Left renal cortex interstitium (tissue), 4 donors: ENCODE measurements around the gene HLA-DMA. TPM values are rescaled to one million over a fixed set of nuclear protein-coding genes. Genes with fewer than 3 reads are reported as not detected.
A peak's percentile ranks its signal among the peaks of the same experiment; 100 is the strongest.
"Not testable (repeated sequence)": the region's sequence is repeated elsewhere in the genome, so short reads cannot be mapped to it uniquely, and the experiment has no call there.

ENCODE experiments used
- DNase-seq, 4 donors: peaks; one replicate each; pipeline ENCODE4 v3.0.0-alpha.2; 2013; ENCODE audit warnings: low read depth in 4 of 4, low spot score in 2 of 4, missing footprints in 1 of 4
- polyA plus RNA-seq, 4 donors: library from polyadenylated mRNA; unstranded; fragments of 120-200 nt; gene quantifications; one replicate each; pipeline ENCODE4 v1.2.1, GENCODE V29; 2013; ENCODE audit not compliant: insufficient read length in 4 of 4

The HLA-DMA gene
- polyA plus RNA-seq, 4 donors: 13.3 to 19.3 (median 16.9) TPM

DNA sequence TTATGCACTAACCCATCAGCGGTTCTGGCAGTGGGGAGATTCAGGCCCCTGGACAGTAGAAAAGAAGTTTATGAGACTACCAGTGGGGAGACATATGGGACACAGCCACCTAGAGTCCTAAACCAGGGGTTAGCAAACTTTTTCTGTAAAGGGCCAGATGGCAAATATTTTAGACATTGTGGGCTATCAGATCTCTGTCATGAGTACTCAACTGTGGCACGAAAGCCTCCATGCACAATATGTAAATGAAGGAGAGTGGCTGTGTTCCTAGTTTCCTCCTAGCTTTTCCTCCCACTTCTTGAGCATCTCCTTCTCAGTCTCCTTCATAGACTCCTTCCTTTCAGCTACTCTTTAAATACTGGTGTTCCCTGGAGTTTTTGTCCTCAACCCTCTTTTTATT, 3.3 kb upstream of the HLA-DMA start:
- DNase-seq: no peak

DNA sequence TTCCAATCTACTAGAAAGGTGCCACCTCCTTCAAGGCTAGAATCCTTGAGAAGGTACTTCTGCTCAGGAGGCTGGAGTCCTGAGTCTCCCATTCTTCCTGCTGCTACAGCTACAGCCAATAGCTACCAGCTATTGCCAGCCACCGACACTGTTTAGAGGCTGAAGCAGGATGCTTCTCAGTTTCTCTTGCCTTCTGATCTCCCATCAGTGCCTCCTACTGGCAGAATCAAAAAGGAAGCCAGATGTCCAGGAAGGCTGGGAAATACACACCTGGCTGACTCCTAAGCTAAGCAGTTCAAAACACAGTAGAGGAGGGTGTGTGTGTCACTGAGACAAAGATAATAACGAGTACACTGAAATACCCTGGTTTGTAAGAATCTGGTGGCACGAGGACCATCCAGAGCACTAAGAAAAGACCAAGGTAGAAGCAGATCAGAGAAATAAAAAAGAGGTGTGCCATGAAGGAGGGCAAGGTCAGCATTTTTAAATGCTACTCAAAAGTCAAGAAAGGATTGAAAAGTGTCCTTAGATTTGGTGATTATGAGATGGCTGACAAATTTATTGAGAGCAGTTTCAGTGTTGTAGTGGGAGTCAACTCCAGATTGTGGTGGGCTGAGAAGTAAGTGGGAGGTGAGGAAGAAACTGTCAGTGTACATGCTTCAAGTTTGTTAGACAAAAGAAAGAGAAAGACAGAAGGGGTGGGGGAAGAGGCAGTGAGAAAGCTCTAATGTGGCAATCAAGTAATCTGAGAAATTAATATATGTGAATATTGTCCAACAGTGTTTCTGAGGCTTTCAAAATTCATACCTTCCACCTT, 2.3 kb upstream of the HLA-DMA start:
- no peak for DNase-seq

DNA sequence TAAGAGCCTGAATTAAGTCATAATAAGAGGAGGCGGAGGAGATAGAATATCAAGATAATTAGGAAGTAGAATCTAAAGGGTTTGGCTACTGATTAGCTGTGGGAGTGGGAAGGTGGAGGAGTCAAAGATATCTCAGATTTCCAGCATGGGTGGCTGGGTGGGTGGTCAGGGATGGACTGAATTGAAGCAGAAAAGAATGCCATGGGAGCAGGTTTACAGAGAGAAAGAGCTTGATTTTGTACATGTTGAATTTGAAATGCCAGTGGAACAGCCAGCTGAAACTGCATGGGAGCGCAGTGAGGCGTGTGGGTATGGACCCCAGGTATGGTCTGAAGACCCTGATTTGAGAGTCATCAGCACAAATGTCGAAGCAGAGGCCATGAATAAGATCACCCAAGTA, 1.4 kb upstream of the HLA-DMA start:
- no peak for DNase-seq

DNA sequence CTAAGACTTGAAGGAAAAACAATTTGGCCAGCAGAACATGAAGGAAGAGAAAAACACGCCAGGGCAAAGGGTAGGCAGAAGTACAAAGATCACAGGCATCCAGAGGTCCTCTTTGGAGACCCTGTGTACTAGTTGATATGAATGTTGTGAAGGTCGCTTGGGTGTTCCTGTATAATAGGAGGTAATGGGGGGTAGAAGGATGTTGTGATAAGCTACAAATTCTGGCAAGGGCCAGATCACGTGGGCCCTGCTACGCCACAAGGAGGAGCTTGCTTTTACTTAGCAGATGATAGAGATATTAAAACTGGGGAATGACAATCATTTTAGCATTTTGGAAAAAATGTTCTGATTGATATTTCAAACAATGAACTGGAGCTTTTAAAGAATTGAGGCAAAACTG, 878 bp upstream of the HLA-DMA start:
- DNase-seq: no peak

DNA sequence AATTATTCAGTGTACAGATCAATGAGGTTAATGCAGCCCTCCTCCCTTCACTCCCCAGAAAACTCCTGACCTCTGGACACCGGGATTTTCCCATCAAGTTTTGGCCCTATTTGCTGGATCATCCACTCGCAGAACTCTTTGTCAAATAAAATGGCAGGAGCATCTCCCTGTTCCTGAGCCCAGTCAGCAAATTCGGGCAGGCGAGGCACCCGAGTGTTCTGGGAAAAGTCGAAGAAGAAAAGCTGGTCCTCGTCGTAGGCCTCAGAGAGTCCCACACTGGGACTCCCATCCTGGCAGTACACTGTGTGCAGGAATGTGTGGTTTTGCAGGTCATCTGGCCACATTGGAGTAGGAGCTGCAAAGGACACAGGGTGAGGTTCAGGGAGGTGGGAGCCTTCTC, 2.4 kb downstream of the HLA-DMA start:
- DNase-seq: no peak

DNA sequence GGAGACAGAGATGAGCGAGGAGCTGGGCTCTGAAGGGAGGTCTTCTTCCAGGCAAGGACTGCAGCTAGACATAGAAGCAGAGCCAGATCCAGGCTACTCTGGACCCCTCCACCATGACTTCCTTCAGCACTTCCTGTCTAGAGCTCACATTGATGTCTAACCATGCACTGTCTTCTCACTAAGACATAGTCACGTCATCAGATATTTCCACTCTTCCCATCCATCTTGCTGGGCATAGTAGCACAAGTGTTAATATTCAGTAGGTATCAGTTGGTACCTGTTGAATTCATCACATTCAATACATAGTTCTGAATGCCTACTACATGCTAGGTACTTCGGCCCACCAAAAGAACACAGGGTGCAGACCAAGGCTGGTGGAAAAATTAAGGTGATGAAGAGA, 2.9 kb downstream of the HLA-DMA start:
- no peak for DNase-seq

DNA sequence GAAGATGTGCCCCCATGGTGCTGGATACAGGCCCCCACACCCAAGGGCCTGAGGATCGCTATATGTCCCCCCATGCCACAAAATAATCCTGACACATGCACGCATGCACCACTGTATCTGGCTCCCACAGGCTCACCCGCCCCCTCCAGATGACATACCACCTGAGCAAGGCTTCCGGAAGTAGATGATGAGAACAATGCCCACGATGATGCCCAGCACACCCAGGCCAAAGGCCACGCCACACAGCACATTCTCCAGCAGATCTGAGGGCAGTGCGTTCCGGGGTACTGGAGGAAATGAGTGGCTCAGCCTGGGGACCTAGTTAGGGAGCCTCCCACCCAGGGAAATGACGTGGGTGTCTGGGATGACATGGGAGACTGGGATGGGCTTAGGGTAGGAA, 3.8 kb downstream of the HLA-DMA start:
- no peak for DNase-seq

DNA sequence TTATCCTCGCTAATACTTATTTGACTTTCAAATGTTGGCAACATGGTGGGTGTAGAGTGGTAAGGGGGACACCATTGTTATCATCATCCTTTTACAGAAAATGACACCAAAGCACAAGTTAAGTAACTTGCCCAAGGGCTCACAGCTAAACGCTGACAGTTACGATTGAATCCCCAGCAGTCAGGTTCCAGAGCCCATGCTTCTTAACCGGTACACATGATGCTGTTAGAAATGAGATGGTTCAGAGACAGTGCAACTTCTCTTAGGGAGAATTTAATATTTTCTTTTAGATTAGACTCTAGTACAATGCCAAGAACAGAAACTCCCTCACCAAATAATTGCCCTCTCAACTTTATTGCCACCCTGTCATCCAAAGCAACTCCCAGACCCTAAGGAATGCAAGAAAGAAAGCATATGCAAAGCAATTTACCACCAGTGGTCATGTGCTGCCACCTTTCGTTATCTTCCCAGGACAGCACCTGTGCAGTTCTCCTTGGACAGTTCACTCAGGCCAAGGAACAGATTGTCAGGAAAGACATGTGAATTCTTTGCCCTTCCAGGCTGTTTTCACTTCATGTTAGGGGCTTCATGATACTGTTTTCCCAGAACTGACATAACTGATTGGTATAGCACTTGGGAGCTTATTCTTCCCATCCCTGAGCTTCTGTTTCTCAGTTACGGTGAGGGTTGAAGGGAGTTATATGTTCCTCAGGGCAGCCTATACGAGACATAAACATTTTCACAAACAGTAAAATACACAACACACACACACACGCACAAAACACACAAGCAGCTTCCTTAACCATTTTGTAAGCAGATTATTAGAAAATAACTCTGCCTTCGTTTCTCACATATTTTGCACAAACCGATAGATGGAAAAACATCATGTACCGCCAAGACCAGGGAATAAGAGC, 5.1 kb downstream of the HLA-DMA start:
- no peak for DNase-seq

DNA sequence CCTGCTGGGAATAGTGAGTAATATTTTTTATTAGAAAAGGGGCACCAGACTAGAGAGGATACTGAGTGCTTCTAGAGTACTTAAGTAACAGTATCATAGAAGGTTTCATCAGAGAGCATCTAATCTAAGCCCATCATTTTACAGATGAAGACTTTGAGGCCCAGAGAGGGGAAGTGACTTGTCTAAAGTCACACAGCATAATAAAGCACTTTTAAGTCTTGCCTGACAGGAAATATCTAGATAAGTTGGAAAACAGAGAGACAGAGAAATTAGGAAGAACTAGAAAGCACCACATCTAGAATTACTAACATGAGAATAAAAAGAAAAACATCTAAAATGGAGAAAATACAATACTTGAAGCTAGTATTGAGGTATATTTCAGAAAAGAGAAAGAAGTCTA, 6.0 kb downstream of the HLA-DMA start:
- DNase-seq: no peak

DNA sequence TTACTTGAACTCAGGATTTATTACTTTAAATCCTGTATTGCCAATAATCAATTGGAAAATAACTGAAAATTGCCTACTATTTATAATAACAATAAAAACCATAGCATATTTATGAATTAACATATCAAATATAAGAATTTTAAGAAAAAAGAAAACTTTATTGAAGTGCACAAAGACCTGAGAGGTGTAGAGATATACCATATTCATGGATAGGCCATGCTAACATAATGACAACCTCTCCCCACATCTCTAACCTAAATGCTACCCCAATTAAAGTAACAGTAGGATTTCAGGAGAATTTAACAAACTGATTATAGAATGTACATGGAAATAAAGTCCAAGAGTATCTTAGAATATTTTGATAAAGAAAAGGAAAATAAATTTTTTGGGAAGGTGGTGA, 6.9 kb downstream of the HLA-DMA start:
- no peak for DNase-seq

DNA sequence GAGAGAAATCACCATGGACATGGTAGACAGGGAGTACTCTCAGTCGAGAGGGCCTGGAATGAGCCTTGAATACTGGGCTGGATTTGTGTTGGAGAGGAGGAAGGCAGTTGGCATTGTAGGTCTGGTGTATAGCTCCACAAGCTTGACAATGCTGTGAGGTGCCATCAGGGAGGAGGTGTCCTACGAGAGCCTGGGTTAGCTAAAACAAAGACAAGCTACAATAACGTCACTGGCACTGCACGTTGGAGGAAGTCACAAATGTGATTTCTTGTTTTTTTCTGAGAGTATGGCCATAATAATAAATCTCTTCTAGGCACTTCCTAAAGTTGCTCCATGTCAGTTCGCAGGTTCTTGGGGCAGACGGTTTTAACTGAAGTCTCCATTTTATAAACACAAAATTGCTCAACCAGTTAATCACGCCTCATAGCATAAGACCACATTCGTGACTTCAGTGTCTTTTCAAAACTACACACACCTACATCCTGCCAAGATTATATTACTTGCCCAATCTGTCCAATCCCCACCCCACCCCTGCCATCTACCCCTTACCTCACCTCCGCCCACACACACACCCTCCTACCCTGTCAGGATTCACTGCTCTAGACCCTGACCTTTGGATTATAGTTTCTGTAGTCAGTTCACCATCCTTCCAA, 7.7 kb downstream of the HLA-DMA start:
- no peak for DNase-seq

DNA sequence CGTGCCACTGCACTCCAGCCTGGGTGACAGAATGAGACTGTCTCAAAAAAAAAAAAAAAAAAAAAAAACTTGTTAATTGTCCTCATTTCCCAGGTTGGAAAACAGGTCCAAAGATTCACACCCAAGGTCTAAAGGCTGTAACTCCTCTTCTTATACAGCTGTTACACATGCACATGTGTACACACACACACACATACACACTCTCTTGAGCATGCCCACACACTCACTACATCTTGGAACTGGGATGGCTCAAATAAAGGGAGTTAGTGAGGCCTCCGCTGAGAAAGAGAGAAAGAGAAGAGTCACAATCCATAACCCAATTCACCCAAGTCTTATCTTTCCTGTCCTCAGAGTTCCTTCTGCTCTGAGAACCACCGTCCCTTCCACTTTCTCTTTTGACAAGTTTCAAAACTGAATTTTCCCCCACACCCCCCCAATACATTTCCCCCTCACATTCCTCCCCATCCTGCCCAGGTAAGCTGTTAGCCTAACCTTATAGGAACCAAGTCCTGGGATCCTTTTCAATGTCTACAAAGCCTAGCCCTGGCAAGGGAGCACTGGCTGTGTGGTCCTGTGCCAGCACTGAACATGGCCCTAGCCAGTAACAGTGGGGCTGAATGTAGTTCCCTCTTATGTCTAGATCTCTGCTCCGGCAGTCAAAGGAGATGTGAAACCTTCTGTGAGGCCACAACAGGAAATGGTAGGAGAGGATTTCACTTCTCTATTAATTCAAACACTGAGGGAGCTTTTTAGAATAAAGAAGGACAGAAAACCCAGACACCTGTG, 8.8 kb downstream of the HLA-DMA start:
- DNase-seq: no peak

DNA sequence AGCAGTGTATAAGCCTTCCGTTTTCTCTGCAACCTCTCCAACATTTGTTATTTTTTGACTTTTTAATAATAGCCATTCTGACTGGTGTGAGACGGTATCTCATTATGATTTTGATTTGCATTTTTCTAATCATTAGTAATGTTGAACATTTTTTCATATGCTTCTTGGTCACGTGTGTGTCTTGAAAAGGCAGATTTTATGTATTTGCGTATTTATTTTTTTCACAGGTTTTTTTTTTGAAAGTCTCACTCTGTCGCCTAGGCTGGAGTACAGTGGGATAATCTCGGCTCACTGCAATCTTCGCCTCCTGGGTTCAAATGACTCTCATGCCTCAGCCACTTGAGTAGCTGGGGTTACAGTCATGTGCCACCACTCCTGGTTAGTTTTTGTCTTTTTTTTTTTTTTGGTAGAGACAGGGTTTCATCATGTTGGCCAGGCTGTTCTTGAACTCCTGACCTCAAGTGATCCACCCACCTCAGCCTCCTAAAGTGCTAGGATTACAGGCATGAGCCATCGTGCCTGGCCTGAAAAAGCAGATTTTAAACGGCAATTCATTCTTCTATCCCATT, 10.3 kb downstream of the HLA-DMA start:
- not testable (repeated sequence) for DNase-seq

DNA sequence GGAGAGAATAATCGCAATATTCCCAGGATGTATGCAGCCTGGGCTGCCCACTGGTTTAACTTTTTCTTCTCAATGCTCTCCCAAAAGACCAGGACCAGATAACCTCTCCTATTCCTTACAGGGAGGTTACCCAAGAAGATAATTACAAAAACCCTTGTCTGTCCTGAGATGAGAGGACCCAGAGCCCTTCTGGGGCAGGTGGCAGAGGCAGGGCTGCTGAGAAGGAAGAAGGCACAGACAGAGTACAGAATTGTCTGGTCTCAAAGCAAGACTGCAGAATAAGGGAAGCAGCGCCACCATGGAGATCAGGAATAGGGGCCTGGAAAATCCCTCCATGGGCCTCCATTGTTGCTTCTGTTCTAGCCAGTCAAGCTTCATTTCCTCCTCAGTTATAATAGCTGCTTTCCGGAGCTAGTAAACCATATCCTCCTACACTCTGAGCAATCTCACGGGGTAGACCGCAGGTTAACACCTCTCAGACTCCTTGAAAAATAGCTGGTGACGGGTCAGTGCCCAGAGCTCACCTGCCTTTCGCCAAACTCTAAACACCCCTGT, 11.6 kb downstream of the HLA-DMA start:
- peak in 2 of 4 donors; percentile 66 to 68 for DNase-seq

DNA sequence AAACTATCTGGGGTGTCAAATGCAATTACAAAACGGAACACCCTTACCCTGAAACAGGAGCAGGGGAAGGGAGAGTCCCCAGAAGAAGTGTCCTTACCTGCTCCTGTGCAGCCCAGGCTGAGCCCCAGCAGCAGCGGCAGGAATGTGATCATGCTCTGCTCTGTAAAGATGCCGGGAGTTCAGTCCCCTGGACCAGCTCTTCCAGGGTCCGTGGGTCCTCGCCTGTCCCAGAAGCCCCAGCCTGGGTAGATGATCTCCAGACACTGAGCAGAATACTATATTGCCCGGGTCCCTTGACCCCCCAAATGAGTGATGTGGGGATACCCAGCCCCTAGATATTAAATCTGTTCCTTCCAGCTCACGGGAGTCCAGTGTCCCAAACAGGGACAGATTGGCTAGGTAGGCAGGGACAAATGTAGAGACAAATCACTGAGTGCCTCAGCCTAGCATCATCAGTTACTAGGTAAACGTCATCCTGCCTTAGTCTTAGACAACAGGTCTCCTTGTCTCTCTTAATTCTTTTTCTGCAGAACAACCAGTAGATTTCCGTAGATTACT, 12.2 kb downstream of the HLA-DMA start, which contains the start of gene HLA-DMB:
Gene HLA-DMB (minus strand): TSS at position 373 of the 558 bp plus-strand sequence. CDS start 221 bp downstream, at position 152.
- peak; percentile 63 to 82 (median 78) for DNase-seq

DNA sequence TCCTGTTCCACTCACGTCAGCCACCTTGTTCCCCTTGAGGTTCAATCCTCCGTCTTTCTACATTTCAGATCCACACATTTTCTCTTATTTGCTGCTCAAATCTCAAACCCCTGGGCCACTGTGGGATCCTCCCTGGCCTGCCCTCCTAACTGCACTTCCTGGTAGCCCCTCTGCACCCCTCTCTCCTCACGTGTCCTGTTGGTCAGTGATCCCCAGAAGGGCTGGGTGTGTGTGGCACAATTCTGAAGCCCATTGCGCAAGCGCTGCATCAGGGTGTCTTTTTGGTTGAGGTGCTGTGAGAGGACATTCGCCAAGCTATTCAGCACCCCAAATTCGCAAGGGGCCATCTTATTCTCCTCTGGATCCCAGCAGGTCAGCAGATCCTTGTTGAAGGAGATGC, 14.4 kb downstream of the HLA-DMA start:
- DNase-seq: no peak

DNA sequence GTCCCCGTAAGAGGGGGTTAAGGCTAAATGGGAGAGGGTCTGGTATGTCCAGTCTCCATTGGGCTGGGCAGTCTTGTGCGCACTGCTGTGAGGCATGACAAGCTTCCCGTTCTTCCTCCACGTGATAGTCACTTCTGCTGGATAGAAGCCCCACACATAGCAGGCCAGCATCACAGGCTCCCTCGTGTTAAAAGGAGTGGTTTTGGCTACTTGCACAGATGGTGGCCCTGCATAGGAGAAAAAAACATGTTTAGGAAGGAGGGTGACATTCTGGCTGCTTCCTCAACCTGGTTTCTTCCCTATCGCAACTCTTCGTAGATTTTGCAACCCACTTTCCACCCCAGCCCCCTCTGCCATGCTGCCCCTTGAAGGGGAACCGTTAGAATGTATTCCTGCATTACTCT, 15.7 kb downstream of the HLA-DMA start:
- DNase-seq: no peak

DNA sequence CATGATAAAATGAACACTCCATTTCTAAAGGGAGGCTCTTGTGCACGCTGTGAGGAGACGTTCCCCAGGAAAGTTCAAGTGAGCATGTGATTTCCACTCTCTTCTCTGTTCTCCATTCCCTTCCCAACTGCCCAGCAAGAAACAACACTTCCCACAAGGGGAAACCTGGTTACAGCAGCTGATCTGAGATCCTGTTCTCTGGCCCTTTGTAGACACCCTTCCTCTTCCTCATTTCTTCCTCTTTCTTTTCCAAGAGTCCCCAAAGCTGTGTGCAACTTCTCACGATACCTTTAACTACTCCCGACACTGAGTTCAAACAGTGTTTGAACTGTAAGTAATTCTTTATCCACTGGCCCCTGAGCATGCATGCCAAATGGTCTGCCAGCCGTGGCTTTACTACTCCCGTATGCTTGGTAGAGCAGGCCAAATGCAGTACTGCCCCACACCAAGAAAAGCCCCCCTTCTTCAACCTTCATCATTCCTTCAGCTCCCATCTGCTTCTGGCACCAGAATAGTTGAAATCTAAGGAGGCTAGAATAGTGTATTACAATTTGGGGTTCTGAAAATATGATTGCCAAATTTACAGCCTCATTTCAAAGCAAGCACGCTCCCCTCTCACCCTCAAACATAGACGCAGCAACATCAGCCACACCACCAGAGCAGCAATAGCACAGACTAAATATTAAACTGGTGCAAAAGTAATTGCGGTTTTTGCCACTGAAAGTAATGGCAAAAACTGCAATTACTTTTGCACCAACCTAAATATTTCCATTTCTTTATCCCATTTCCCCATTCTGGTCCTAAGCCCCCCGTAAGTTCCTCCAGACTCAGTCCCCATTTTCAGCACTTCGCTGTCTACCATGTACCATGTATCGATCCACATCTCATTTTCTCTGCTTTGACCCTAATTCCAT, 16.4 kb downstream of the HLA-DMA start:
- no peak for DNase-seq
